Upper lobe of right lung (tissue), 1 donor: ENCODE data around the gene AKNA. TPM values are rescaled to one million over a fixed set of nuclear protein-coding genes. Genes with fewer than 3 reads are reported as not detected.

Source experiments
- ATAC-seq: fragments of 200-7000 bp; cut with Tn5 transposase; one replicate; pipeline ENCODE4 v1.9.1; 2020; ENCODE audit warnings: mild to moderate bottlenecking, moderate library complexity
- DNase-seq: peaks from one replicate; pipeline ENCODE4 v3.0.0-alpha.2; 2020
- H3K27ac ChIP-seq: fragments of 200-600 bp; one replicate; pipeline ENCODE4 v1.8.0; 2022
- H3K27me3 ChIP-seq: fragments of 200-600 bp; one replicate; pipeline ENCODE4 v1.8.0; 2022; ENCODE audit warnings: mild to moderate bottlenecking
- H3K36me3 ChIP-seq: fragments of 200-600 bp; one replicate; pipeline ENCODE4 v1.8.0; 2022
- H3K4me1 ChIP-seq: fragments of 200-600 bp; one replicate; pipeline ENCODE4 v1.8.0; 2022
- H3K4me3 ChIP-seq: fragments of 200-600 bp; one replicate; pipeline ENCODE4 v1.8.0; 2022; ENCODE audit warnings: mild to moderate bottlenecking
- H3K9me3 ChIP-seq: fragments of 200-600 bp; one replicate; pipeline ENCODE4 v1.8.0; 2022
- intact Hi-C: fragments of 100-400 bp; cut with DNase I; formaldehyde crosslinking; loops from one replicate; pipeline ENCODE4 v1.11.0; 2022
- total RNA-seq: library from RNA; stranded (reverse); fragmentation: NEBNext Ultra II Directional; extraction: Animal tissue kit (Norgen Biotek cat#: 25700); gene quantifications from one replicate; pipeline ENCODE4 v1.2.1, GENCODE V29; 2021
- TF ChIP-seq, protein P1 (sequence below): fragments of 200-600 bp; IDR thresholded peaks from one replicate; pipeline ENCODE4 v1.8.0; 2022; ENCODE audit warnings: antibody characterized with exemption
- donor health status: DM: no; HTN: yes; CAD: no; lungs with severe emphysema.

The AKNA gene
- total RNA-seq, 1 donor from 2014 or later = 54.7 TPM

DNA sequence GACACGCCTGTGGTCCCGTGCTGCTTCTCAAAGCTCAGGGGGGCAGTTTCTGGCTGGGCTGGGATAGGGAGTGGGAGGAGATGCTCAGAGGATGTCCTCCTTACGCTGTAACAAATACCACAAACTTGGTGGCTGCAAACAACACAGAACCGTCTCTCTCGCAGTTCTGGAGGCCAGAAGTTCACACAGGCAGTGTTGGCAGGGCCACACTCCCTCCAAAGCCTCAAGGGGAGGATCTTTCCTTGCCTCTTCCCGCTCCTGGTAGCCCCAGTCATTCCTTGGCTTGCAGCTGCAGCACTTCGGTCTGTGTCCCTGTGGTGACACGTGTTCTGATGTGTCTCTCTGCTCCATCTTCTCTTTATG lies 75.3 kb downstream of the AKNA start:
- ATAC-seq = no peak
- peak; percentile 44 for DNase-seq
- no peaks in the 10 kb centered on the region for H3K9me3 ChIP-seq
- no peaks in the 10 kb centered on the region for H3K27me3 ChIP-seq
- TF ChIP-seq, protein P1, sequence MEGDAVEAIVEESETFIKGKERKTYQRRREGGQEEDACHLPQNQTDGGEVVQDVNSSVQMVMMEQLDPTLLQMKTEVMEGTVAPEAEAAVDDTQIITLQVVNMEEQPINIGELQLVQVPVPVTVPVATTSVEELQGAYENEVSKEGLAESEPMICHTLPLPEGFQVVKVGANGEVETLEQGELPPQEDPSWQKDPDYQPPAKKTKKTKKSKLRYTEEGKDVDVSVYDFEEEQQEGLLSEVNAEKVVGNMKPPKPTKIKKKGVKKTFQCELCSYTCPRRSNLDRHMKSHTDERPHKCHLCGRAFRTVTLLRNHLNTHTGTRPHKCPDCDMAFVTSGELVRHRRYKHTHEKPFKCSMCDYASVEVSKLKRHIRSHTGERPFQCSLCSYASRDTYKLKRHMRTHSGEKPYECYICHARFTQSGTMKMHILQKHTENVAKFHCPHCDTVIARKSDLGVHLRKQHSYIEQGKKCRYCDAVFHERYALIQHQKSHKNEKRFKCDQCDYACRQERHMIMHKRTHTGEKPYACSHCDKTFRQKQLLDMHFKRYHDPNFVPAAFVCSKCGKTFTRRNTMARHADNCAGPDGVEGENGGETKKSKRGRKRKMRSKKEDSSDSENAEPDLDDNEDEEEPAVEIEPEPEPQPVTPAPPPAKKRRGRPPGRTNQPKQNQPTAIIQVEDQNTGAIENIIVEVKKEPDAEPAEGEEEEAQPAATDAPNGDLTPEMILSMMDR = no peak
- H3K27ac ChIP-seq = no peak overlapping the region
- H3K4me1 ChIP-seq = no peaks in the 10 kb centered on the region
- H3K36me3 ChIP-seq = no peaks in the 10 kb centered on the region
- H3K4me3 ChIP-seq = no peak overlapping the region
- intact Hi-C loops = no loop called here

DNA sequence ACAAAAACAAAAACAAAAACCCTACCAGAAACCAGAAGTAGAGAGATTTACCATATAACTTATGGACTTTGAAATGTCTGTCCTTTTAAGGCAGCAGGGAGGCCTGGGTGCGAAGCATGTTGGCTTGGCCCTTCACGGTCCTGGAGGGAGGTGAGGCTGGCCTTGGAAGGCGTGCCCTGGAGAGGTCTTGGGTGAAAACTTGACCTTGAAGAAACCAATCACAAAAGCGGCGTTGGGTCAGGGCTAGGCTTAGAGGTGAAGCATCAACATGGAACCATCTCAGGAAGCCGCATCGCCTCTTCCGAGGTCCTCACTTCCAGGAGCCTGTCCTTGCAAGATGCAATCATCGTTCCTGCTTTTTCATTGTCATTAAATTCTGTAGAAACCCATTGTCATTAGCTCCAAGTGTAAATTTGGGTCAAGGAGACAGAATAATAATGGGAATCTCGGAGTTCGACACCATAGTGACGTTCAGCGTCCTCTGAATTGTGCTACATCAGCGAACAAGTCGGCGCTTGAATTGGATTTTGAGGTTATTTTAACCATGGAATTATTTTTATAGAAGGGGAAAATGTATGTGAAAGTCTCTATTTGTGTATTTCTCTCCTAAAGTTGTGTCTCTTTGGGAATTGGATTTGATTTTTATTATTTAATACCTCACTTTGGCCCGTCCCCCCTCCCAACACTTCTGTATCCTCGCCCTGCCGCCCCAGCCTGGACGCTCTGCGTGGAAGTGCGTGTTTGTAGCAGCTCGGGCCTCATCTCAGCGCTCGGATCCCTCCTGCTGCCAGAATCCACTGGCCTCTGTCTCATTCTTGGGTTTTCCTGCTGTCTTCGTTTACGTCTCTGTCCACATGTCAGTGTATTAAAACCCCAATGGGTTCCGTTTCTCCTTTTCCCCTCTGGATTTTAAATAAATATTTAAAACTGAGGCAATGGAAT lies 75.9 kb downstream of the AKNA start:
- Histone ChIP-seq H3K27ac (no peak overlapping the region), H3K36me3 (no peaks in the 10 kb centered on the region), H3K9me3 (no peaks in the 10 kb centered on the region), H3K4me3 (no peak overlapping the region), H3K4me1 (no peaks in the 10 kb centered on the region), H3K27me3 (no peaks in the 10 kb centered on the region)
- DNase-seq (peak; percentile 30), ATAC-seq (no peak)
- intact Hi-C loops = no loop called here
- TF ChIP-seq, protein P1 = no peak

DNA sequence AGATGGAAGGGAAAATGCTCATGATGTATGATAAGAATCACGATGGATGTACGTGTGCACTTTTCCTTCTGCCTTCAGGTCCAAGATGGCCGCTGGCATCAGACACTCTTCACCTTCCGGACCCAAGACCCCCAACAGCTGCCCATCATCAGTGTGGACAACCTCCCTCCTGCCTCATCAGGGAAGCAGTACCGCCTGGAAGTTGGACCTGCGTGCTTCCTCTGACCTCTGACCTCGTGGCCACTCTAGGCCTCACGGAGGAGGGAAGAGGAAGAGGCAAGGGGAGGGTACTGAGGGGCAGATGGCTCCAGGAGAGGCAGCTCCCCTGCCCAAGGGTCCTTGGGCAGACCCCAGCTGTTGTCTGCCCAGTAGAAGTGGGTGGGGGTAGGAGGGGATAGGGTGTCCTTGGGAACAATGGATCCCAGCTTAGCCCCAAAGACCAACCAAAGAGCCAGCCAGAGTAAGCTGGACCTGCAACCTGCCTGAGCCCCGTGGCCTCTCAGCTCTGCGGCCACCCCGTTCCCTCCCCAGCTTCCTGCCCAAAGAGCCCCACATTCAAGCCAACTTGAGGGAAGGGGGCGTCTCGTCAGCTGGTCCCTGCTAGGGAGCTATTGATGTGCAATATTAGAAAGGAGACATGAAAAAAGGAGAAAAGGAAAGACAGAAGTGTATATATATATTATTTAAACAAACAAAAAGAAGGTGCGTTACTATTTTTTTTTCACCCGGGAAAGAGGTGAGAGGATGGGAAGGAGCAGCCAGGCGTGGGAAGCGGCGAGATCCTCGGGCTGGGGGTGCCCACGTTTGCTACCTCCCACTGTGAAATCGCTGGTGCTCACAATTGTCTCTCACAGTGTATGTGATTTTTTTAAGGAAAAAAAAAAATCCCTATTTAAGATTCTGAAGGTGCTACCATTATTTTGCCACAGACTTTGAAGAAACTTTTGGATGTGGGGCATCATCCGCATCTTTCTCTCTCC lies 77.0 kb downstream of the AKNA start:
- Histone ChIP-seq H3K4me1 (no peaks in the 10 kb centered on the region), H3K4me3 (no peak overlapping the region), H3K36me3 (no peaks in the 10 kb centered on the region), H3K27me3 (no peaks in the 10 kb centered on the region), H3K9me3 (no peaks in the 10 kb centered on the region), H3K27ac (no peak overlapping the region)
- intact Hi-C loops = no loop called here
- DNase-seq (peak; percentile 38), ATAC-seq (no peak)
- TF ChIP-seq, protein P1 = no peak

DNA sequence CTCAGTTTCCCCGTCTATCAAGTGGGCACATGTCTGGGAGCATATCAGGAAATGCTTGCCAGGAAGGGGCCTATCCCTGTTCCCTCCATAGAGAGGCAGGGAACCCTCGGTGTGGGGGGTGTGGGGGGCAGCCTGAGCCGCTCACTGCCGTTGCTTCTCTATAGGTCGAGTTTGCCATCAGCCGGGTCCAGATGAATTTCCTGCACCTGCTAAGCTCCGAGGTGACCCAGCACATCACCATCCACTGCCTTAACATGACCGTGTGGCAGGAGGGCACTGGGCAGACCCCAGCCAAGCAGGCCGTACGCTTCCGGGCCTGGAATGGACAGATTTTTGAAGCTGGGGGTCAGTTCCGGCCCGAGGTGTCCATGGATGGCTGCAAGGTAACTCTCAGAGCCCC lies 78.7 kb downstream of the AKNA start:
- H3K4me1 ChIP-seq = no peaks in the 10 kb centered on the region
- intact Hi-C loops = no loop called here
- ATAC-seq = no peak

DNA sequence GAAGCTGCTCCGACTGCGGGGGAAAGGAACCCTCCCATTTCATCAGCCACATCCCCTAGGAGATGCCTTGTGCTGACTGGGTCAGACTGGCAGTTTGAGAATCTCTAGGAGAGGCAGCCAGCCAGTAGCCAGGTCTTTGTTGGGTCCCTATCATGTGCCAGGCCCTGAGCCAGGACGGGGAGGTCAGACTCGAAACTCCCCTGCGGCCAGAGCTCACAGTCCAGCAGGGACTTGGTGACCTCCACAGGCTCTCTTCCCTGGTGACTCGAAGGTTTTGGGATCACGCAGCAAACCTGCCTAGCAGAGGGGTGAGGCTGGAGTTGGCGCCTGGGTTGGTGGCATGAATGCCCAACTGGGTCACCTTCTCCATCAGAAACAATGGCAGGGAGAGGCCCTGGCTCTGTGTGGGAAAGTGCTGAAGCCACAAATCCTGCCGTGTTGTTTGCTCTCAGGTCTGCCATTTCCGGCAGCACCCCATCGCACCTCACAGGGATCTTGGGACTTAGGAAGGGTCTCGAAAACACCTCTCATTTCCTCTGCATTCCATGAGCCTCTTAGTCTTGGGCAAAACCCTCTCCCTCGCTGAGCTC lies 79.3 kb downstream of the AKNA start:
- TF ChIP-seq, protein P1 = no peak
- DNase-seq = peak; percentile 48
- intact Hi-C loops = no loop called here

More for the DNA sequence above, 78.7 kb downstream of the AKNA start:
- H3K27ac ChIP-seq = no peak overlapping the region
- H3K4me3 ChIP-seq = no peak overlapping the region
- H3K27me3 ChIP-seq = no peaks in the 10 kb centered on the region
- TF ChIP-seq, protein P1 = no peak
- DNase-seq = peak; percentile 22
- no peaks in the 10 kb centered on the region for H3K9me3 ChIP-seq
- no peaks in the 10 kb centered on the region for H3K36me3 ChIP-seq

More for the DNA sequence above, 79.3 kb downstream of the AKNA start:
- Histone ChIP-seq H3K9me3 (no peaks in the 10 kb centered on the region), H3K4me3 (no peak overlapping the region), H3K36me3 (no peaks in the 10 kb centered on the region), H3K27me3 (no peaks in the 10 kb centered on the region), H3K27ac (no peak overlapping the region), H3K4me1 (no peaks in the 10 kb centered on the region)
- ATAC-seq = no peak
